HG02885 (cell line): ENCODE results near the gene UBE2Q1.

Experiments
- ATAC-seq: cut with Tn5 transposase; IDR thresholded peaks from one replicate; pipeline ENCODE4 v1.9.1; 2021; ENCODE audit warnings: mild to moderate bottlenecking; ENCODE audit not compliant: unreplicated experiment, poor library complexity

UBE2Q1 gene

GRCh38 chr1:154578058-154578418 lies 19.6 kb upstream of the UBE2Q1 start:
- ATAC-seq, result no peak

- no peak for ATAC-seq
Measured at GRCh38 chr1:154577346-154578057, 19.0 kb upstream of the UBE2Q1 start.

- no peak for ATAC-seq
Measured at GRCh38 chr1:154575951-154576566, 17.6 kb upstream of the UBE2Q1 start.

DNA sequence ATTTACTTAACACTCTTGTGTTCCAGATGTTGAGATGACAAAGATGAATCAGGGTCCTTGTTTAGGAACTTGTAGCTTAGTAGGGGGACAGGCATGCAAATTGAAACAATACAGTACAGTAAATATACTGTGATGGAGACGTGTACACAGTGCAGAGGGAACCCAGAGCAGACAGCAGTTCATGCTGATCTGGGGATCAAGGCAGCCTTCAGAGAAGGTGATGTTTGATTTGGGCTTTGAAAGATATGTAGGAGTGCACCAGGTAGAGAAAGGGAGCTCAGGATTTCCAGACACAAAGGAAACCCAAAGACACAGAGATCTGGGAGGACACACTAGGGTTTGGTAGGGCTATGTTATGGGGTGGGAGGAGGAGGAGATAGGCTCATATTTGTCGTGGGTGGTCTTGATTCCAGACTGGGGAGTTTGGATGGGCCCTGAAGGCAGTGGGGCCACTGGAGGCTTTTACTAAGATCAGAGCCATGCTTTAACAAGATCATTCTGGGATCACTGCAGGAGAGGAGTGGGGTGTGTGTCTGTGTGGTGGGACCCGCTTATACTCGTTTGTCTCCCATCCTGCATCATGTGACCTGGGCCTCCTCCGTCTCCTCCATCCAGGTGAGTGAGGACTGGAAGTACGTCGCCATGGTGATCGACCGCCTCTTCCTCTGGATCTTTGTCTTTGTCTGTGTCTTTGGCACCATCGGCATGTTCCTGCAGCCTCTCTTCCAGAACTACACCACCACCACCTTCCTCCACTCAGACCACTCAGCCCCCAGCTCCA lies 16.9 kb upstream of the UBE2Q1 start:
- ATAC-seq, result no peak

DNA sequence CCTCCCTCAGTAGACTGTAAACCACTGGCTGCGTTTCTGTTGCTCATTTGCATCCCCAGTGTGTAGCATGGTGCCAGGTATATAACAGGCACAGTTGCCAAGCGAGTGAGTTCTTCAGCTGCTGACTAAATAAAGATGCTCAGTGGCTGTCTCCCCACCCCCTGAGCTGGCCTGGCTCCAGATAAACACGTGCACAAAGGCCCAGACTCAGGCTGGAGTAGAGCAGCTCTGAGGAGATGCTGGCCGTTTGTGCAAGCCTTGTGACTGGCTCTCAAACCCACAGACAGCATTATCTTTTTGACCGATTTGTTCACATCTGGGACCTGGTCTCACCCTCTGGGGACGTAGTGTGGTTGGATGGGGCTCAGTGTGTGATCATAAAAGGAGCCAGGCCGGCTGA lies 16.3 kb upstream of the UBE2Q1 start:
- ATAC-seq, result no peak

- no peak for ATAC-seq
Measured at GRCh38 chr1:154573168-154573510, 14.7 kb upstream of the UBE2Q1 start.

GRCh38 chr1:154572468-154573167 lies 14.2 kb upstream of the UBE2Q1 start:
- no peak for ATAC-seq

GRCh38 chr1:154571964-154572288 lies 13.5 kb upstream of the UBE2Q1 start:
- ATAC-seq, result no peak

DNA sequence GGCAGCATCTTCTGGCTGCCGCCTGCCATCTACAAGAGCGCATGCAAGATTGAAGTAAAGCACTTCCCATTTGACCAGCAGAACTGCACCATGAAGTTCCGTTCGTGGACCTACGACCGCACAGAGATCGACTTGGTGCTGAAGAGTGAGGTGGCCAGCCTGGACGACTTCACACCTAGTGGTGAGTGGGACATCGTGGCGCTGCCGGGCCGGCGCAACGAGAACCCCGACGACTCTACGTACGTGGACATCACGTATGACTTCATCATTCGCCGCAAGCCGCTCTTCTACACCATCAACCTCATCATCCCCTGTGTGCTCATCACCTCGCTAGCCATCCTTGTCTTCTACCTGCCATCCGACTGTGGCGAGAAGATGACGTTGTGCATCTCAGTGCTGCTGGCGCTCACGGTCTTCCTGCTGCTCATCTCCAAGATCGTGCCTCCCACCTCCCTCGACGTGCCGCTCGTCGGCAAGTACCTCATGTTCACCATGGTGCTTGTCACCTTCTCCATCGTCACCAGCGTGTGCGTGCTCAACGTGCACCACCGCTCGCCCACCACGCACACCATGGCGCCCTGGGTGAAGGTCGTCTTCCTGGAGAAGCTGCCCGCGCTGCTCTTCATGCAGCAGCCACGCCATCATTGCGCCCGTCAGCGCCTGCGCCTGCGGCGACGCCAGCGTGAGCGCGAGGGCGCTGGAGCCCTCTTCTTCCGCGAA lies 12.9 kb upstream of the UBE2Q1 start:
- ATAC-seq, result no peak

DNA sequence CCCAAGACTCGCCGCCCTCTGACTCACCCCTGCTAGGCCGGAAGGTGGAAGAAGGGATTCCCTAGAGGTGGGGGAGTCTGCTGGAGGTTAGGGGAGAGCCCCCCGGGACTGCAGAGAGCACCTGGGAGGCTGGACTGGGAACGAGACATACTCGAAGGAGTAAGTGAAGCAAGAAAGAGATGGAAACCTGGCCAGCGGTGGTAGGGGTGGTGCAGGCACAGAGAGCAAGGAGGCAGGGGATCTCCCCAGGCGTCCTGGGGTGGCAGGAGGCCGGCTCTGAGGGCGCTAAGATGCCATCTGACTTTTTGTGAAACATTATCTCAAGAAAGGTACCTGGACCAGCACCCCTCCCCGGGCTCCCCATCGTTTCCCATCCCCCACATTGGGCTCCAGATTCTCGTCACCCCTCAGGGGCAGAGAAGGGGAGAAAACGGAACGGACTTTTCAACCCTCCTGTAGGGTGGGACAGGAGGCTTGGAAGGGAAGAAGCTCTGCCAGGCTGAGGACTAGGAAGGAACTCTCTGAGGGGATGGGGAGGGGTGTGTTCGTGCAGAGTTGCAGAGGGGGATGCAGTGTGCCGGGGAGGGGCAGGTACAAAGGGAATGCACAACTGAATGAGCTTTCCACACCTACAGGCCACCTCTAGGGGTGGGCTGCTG lies 9.8 kb upstream of the UBE2Q1 start:
- ATAC-seq, result no peak

GRCh38 chr1:154567386-154568156 lies 9.1 kb upstream of the UBE2Q1 start, which contains the start of gene CHRNB2:
Gene CHRNB2, plus strand, starts transcription at chr1:154567778. Its CDS starts 267 bp downstream, at chr1:154568045.
- no peak for ATAC-seq

GRCh38 chr1:154565876-154566275 lies 7.4 kb upstream of the UBE2Q1 start:
- ATAC-seq, result no peak

DNA sequence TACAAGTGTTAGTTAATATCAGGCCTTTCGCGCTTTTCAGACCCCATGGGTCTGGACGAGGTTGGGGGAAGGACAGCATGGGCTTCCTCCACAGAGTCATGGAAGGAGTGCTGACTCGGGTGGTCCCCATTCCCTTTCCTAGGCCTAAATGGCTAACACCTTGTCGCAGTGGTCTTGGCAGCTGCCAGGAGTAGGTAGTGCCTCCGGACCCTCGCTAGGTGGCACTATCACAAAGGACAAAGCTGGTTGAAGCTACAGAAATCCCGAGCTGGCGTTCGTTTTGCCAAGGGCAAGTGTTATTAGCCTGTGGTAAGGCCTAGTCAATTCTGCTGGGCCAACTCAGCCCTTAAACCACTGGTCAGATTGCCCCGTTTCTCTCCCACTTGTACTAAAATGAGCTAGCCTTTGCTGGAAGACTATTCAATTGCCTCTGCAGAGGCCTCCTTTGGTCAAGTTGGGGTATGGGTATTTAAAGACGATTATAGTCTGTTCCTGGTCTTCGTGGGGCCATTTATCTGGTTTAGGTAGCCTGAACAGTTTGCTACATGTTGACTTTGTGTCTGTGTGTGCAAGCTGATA lies 1.1 kb upstream of the UBE2Q1 start:
- ATAC-seq, result peak; percentile 44

- ATAC-seq, result peak; percentile 85
Measured at GRCh38 chr1:154558720-154559465, 431 bp upstream of the UBE2Q1 start.

DNA sequence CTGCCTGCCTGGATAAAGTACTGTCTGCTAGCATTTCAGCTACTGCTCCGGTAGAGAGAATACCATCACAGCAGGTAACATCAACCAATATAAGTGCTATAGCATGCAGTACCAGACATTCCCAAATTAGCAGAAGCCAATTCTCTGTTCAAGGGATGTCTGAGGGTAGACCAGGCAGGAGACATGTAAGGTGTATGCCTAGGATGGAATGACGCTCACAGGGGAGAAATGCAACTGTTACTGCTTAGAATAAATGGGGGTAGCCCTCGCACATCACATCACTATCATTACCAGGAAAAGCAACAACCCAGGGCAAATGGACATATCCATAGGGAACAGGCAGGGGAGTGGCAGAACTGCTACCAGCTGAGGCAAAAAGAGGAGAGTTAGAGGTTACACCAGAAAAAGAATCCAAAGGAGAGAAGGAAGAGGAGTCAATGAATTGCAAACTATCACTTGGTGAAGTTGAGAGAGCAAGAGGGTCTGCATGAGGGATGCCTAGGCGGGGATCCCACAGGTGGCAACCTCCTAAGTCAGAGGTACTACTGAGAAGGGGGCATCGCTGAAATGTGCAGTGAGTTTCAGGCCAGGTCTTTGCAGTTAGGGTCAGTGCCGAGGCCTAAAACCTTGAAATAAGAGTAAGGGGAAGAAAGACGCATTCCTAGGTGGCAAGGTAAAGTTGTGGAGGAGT lies 1.1 kb downstream of the UBE2Q1 start:
- no peak for ATAC-seq

DNA sequence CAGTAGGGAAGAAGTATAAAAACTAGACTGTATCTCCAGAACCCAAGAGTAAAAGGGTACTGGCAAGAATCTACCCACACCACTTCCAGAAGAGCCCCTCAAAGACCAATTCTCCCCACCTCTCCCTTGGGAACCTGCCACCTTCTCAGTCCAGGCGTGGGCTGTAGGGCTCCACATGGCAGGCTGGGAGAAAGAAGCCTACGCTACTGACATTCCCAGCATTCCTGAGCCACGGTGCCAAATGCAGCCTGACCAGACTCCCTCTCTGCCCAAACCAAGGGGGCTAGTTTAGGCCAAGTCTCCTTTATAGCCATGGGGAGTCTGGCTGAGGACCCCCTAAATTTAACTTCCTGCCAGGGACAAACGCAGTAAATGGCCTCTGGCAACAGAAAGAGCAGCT lies 2.0 kb downstream of the UBE2Q1 start:
- ATAC-seq, result no peak
